ENCODE measurements around the gene ITGBL1. TPM values are rescaled to one million over a fixed set of nuclear protein-coding genes. Genes with fewer than 3 reads are reported as not detected.

The ITGBL1 gene
- total RNA-seq, 2 experiments from 2014 or later: not detected

- ChIA-PET POLR2A (no interaction called here), CTCF (no interaction called here)
- H3K27me3 Mint-ChIP-seq: peaks cover 20% of the 10 kb centered on the region
- H3K4me3 Mint-ChIP-seq: no peak overlapping the region
- DNase-seq: no peak
- H3K36me3 Mint-ChIP-seq: no peaks in the 10 kb centered on the region
- H3K9me3 Mint-ChIP-seq: no peaks in the 10 kb centered on the region
- intact Hi-C loops (cut with micrococcal nuclease): no loop called here
- no peaks in the 10 kb centered on the region for H3K4me1 Mint-ChIP-seq (ENCODE audit: low read depth)
- H3K27ac Mint-ChIP-seq: no peak overlapping the region
Observed at GRCh38 chr13:101763191-101763590, 310.7 kb downstream of the ITGBL1 start.

Other genes starting within 250 kb of the ITGBL1 start
- gene NALCN, start 36.2 kb upstream of the ITGBL1 start, total RNA-seq: not detected

Measured in activated CD4-positive, alpha-beta memory T cell treated with anti-CD3 and anti-CD28 coated beads for 36 hours (primary cell).